Type B pancreatic cell (in vitro differentiated cells): Measurements from ENCODE around the gene SETD3. TPM values are rescaled to one million over a fixed set of nuclear protein-coding genes. Genes with fewer than 3 reads are reported as not detected.

Source experiments
- DNase-seq: peaks from one replicate; pipeline ENCODE4 v3.0.0; 2021; ENCODE audit warnings: mixed read lengths; ENCODE audit not compliant: unreplicated experiment; ENCODE audit errors: extremely low spot score
- H3K27ac Mint-ChIP-seq: 2 replicates; pipeline ENCODE4 v1.8.0; 2021; ENCODE audit warnings: mild to moderate bottlenecking, mixed read lengths
- H3K27me3 Mint-ChIP-seq: 2 replicates; pipeline ENCODE4 v1.8.0; 2021; ENCODE audit warnings: mixed read lengths
- H3K36me3 Mint-ChIP-seq: 2 replicates; pipeline ENCODE4 v1.8.0; 2021; ENCODE audit warnings: mixed read lengths
- H3K4me1 Mint-ChIP-seq: one replicate; pipeline ENCODE4 v1.8.0; 2021; ENCODE audit warnings: mixed read lengths; ENCODE audit not compliant: unreplicated experiment
- H3K4me3 Mint-ChIP-seq: 2 replicates; pipeline ENCODE4 v1.8.0; 2021; ENCODE audit warnings: mild to moderate bottlenecking, mixed read lengths
- H3K9me3 Mint-ChIP-seq: 2 replicates; pipeline ENCODE4 v1.8.0; 2021; ENCODE audit warnings: mixed read lengths
- CTCF ChIP-seq: fragments of 200-600 bp; sonication (generic); conservative IDR thresholded peaks from 2 replicates; pipeline ENCODE4 v1.5.0; 2021; ENCODE audit warnings: antibody characterized with exemption, mild to moderate bottlenecking
- total RNA-seq: library from RNA; stranded (reverse); gene quantifications from 2 replicates; pipeline ENCODE4 v1.2.1, GENCODE V29; 2021; ENCODE audit warnings: low replicate concordance

SETD3 gene
- total RNA-seq, 1 donor from 2014 or later = 50.2 TPM

GRCh38 chr14:99363051-99363450 is 117.6 kb downstream of the SETD3 start:
- H3K9me3 Mint-ChIP-seq = no peaks in the 10 kb centered on the region
- H3K27ac Mint-ChIP-seq = no peak overlapping the region

GRCh38 chr14:99361596-99362215 is 119.0 kb downstream of the SETD3 start:
- Mint-ChIP-seq H3K36me3 (no peaks in the 10 kb centered on the region), H3K27me3 (no peaks in the 10 kb centered on the region), H3K4me1 (peaks cover 4% of the 10 kb centered on the region), H3K9me3 (no peaks in the 10 kb centered on the region), H3K27ac (no peak overlapping the region), H3K4me3 (no peak overlapping the region)
- TF ChIP-seq CTCF = no peak
- DNase-seq = no peak

More at GRCh38 chr14:99363051-99363450, 117.6 kb downstream of the SETD3 start:
- peaks cover 4% of the 10 kb centered on the region for H3K4me1 Mint-ChIP-seq
- H3K27me3 Mint-ChIP-seq = no peaks in the 10 kb centered on the region
- no peak for TF ChIP-seq CTCF
- no peaks in the 10 kb centered on the region for H3K36me3 Mint-ChIP-seq
- DNase-seq = no peak
- no peak overlapping the region for H3K4me3 Mint-ChIP-seq

GRCh38 chr14:99360774-99361595 is 119.7 kb downstream of the SETD3 start:
- Mint-ChIP-seq H3K9me3 (no peaks in the 10 kb centered on the region), H3K4me1 (peaks cover 4% of the 10 kb centered on the region), H3K36me3 (no peaks in the 10 kb centered on the region), H3K4me3 (no peak overlapping the region), H3K27me3 (no peaks in the 10 kb centered on the region), H3K27ac (no peak overlapping the region)
- no peak for DNase-seq
- TF ChIP-seq CTCF = no peak

GRCh38 chr14:99359906-99360305 is 120.8 kb downstream of the SETD3 start:
- TF ChIP-seq CTCF = no peak
- Mint-ChIP-seq H3K9me3 (no peaks in the 10 kb centered on the region), H3K4me3 (no peak overlapping the region), H3K27me3 (no peaks in the 10 kb centered on the region), H3K27ac (no peak overlapping the region), H3K36me3 (no peaks in the 10 kb centered on the region), H3K4me1 (peaks cover 4% of the 10 kb centered on the region)
- no peak for DNase-seq

GRCh38 chr14:99357916-99358390 is 122.7 kb downstream of the SETD3 start:
- no peak overlapping the region for H3K27ac Mint-ChIP-seq
- no peaks in the 10 kb centered on the region for H3K36me3 Mint-ChIP-seq
- H3K9me3 Mint-ChIP-seq = no peaks in the 10 kb centered on the region
- no peak for TF ChIP-seq CTCF
- H3K4me1 Mint-ChIP-seq = no peaks in the 10 kb centered on the region
- no peak for DNase-seq
- no peak overlapping the region for H3K4me3 Mint-ChIP-seq
- no peaks in the 10 kb centered on the region for H3K27me3 Mint-ChIP-seq
